HepG2 (cell line): Measurements from ENCODE around the gene ABCA8. TPM values are rescaled to one million over a fixed set of nuclear protein-coding genes. Genes with fewer than 3 reads are reported as not detected.

ENCODE experiments used
- ATAC-seq: fragments of 200-7000 bp; cut with Tn5 transposase; 3 replicates; pipeline ENCODE4 v1.9.1; 2020; ENCODE audit warnings: mild to moderate bottlenecking, moderate library complexity
- BruUV-seq: library from RNA; stranded (reverse); fragments of 400-500 nt; replicated peaks from 2 replicates; lab custom pipeline; 2021; lab: Mats Ljungman, UMichigan
- CTCF ChIA-PET: fragments of 300-600 bp; formaldehyde crosslinking; extraction: SDS; loops from one replicate; lab custom pipeline; 2021; ENCODE audit warnings: low total read pairs, inconsistent platforms, low intra/inter-chr PET ratio; lab: Yijun Ruan, JAX
- POLR2A ChIA-PET: fragments of 350-600 bp; sonication (Branson Sonifier 250); formaldehyde crosslinking; loops from one replicate; lab custom pipeline; 2020; ENCODE audit warnings: antibody characterized with exemption, inconsistent platforms; lab: Yijun Ruan, JAX
- DNase-seq: peaks from one replicate; pipeline ENCODE4 v3.0.0-alpha.2; 2015; ENCODE audit warnings: low spot score
- FAIRE-seq: peaks from 3 replicates; lab custom pipeline; 2011; peaks lifted over from hg19 to GRCh38; lab: Jason Lieb, UNC
- H2AFZ ChIP-seq: one replicate; pipeline ENCODE4 v1.6.1; 2011; ENCODE audit warnings: low read length, inconsistent platforms
- H3K27ac ChIP-seq: fragments of 300-600 bp; 3 replicates; pipeline ENCODE4 v1.8.0; 2011; ENCODE audit warnings: mixed run types, mild to moderate bottlenecking, mixed read lengths, low read length, inconsistent platforms; ENCODE audit not compliant: insufficient read depth; ENCODE audit errors: extremely low read length
- H3K27me3 ChIP-seq, 2 experiments: fragments of 200-600 bp in 1 of 2; 2 replicates in 1 of 2; 3 replicates in 1 of 2; pipeline versions ENCODE4 v1.6.0 to v1.8.0; 2011; ENCODE audit warnings: low read length in 2 of 2, mild to moderate bottlenecking in 2 of 2, moderate library complexity in 2 of 2, inconsistent platforms in 1 of 2; ENCODE audit not compliant: insufficient read depth in 2 of 2, control insufficient read depth in 1 of 2
- H3K36me3 ChIP-seq, 2 experiments: fragments of 200-600 bp in 1 of 2; replicated peaks in 1 of 2; 2 replicates in 1 of 2; 3 replicates in 1 of 2; pipeline versions ENCODE4 v1.5.1 to v1.8.0; 2011; ENCODE audit warnings: low read length in 2 of 2, inconsistent platforms in 1 of 2; ENCODE audit not compliant: insufficient read depth in 2 of 2, control insufficient read depth in 1 of 2
- H3K4me1 ChIP-seq: 2 replicates; pipeline ENCODE4 v1.5.1; 2012; ENCODE audit warnings: low read length, inconsistent platforms; ENCODE audit not compliant: insufficient read depth
- H3K4me2 ChIP-seq: 2 replicates; pipeline ENCODE4 v1.6.0; 2011; ENCODE audit warnings: low read depth, low read length, inconsistent platforms
- H3K4me3 ChIP-seq, 3 experiments: fragments of 200-600 bp in 1 of 3; sonication (generic), shearing (Covaris generic) in 1 of 3; replicated peaks in 1 of 3; 2 replicates each; pipeline ENCODE4 v1.5.1; 2011 to 2016; ENCODE audit warnings: low read length in 3 of 3, inconsistent platforms in 2 of 3, low read depth in 2 of 3, mild to moderate bottlenecking in 2 of 3, control low read depth in 1 of 3, mixed read lengths in 1 of 3; ENCODE audit not compliant: insufficient read depth in 1 of 3
- H3K79me2 ChIP-seq: one replicate; pipeline ENCODE4 v1.6.1; 2011; ENCODE audit warnings: low read length, inconsistent platforms; ENCODE audit not compliant: insufficient read depth
- H3K9ac ChIP-seq: 2 replicates; pipeline ENCODE4 v1.6.0; 2011; ENCODE audit warnings: mild to moderate bottlenecking, low read depth, low read length, inconsistent platforms; ENCODE audit not compliant: insufficient read depth
- H3K9me3 ChIP-seq: 2 replicates; pipeline ENCODE4 v1.5.1; 2012; ENCODE audit warnings: mild to moderate bottlenecking, low read length
- H4K20me1 ChIP-seq: 2 replicates; pipeline ENCODE4 v1.6.0; 2011; ENCODE audit warnings: inconsistent platforms, mild to moderate bottlenecking, low read length, moderate library complexity; ENCODE audit not compliant: insufficient read depth
- CEBPB ChIP-seq: IDR thresholded peaks from 2 replicates; pipeline ENCODE4 v1.6.1; 2011; ENCODE audit warnings: low read depth, low read length, improper control_type of control experiment, borderline replicate concordance
- FOXO4 ChIP-seq: sonication (generic); formaldehyde crosslinking; conservative IDR thresholded peaks from 2 replicates; pipeline ENCODE4 v1.8.1; 2023; ENCODE audit warnings: missing genetic modification reagents
- ZFP36L2 ChIP-seq: sonication (generic); formaldehyde crosslinking; IDR thresholded peaks from 2 replicates; pipeline ENCODE4 v1.4.0; 2020; ENCODE audit warnings: missing genetic modification reagents
- ZNF816 ChIP-seq: sonication (generic); formaldehyde crosslinking; IDR thresholded peaks from 2 replicates; pipeline ENCODE4 v1.8.0; 2022; ENCODE audit warnings: missing genetic modification reagents, mild to moderate bottlenecking, borderline replicate concordance
- ZNF883 ChIP-seq: sonication (generic); formaldehyde crosslinking; IDR thresholded peaks from 2 replicates; pipeline ENCODE4 v1.5.1; 2020; ENCODE audit warnings: mild to moderate bottlenecking, missing genetic modification reagents; ENCODE audit errors: not compliant biosample characterization
- WGBS: methylation state at CpG from one replicate; pipeline ENCODE4 v1.1.6; 2017; ENCODE audit warnings: low lambda C conversion rate; 5-methylcytosine and 5-hydroxymethylcytosine counted together
- in situ Hi-C: cut with HindIII; loops from 2 replicates; pipeline ENCODE4 v1.10.0; 2017; ENCODE audit warnings: low pct_unique_long_range_greater_than_20kb; ENCODE audit not compliant: extremely low pct_ligation_motif_present
- intact Hi-C: fragments of 100-400 bp; cut with micrococcal nuclease; formaldehyde crosslinking; loops from one replicate; pipeline ENCODE4 v1.10.0; 2022; ENCODE audit not compliant: unreplicated experiment
- polyA plus RNA-seq, 8 experiments: library from polyadenylated mRNA; depleted of rRNA in 3 of 8; stranded (reverse) in 7 of 8; unstranded in 1 of 8; fragments of >200 nt; fragmentation: Illumina TruSeq in 4 of 8; extraction: Trizol in 4 of 8; gene quantifications; 2 replicates each; pipeline versions ENCODE4 v1.2.1 to v1.2.3, GENCODE V29; 2011 to 2016; ENCODE audit warnings: low read depth in 4 of 8, missing spikeins in 1 of 8, mixed read lengths in 1 of 8; ENCODE audit not compliant: insufficient read depth in 1 of 8
- total RNA-seq, 5 experiments: library from RNA; depleted of rRNA; stranded (reverse); fragments of >200 nt; fragmentation: Illumina TruSeq; extraction: Trizol; gene quantifications; 2 replicates each; pipeline ENCODE4 v1.2.3, GENCODE V29; 2016; ENCODE audit warnings: low read depth in 1 of 5

The ABCA8 gene
- total and polyA plus RNA-seq, 2 of the 13 experiments (the other 11 are each of a cell fraction or from before 2014, with no cell fraction given): 0.05 to 0.18 TPM

- BruUV-seq: no TSS peak
- Histone ChIP-seq H3K9ac (no peak overlapping the region), H3K4me1 (0 out of 2 replicates have a peak, but pooled peaks cover 10% of the 10 kb centered on the region), H3K27ac (no peak overlapping the region), H3K36me3 (no peaks in the 10 kb centered on the region), H3K9me3 (no peaks in the 10 kb centered on the region), H3K27me3 (no peaks in the 10 kb centered on the region), H4K20me1 (no peaks in the 10 kb centered on the region), H2AFZ (peak overlapping the region; percentile 29), H3K79me2 (no peaks in the 10 kb centered on the region), H3K4me3 (no peak overlapping the region), H3K4me2 (no peak overlapping the region)
- 92% methylated on average over 3 of the region's 3 CpGs for WGBS
- ATAC-seq (no peak), FAIRE-seq (no peak), DNase-seq (no peak)
- ChIA-PET CTCF (interaction anchor here (1.8 to 2.4 kb wide), 4 partner anchors 196 to 262 kb away, joined by 8 to 33 read pairs (median 15); no protein-coding TSS in a partner anchor), POLR2A (no interaction called here)
- 0 out of 2 replicates have a peak, but pooled peaks have one; percentile 13 for TF ChIP-seq ZNF816 (CRISPR knock-in tag)
- no peak for TF ChIP-seq ZFP36L2
- no peak for TF ChIP-seq ZNF883 (CRISPR knock-in tag)
- TF ChIP-seq FOXO4: 0 out of 2 replicates have a peak, but pooled peaks have one; percentile 39
- 0 out of 2 replicates have a peak, but pooled peaks have one; percentile 2 for TF ChIP-seq CEBPB
- intact Hi-C loops (loop anchor here (2.0 to 5.0 kb wide), 2 partner anchors 66 to 1569 kb away; no protein-coding TSS in a partner anchor), in situ Hi-C loops (loop anchor here (5.0 to 10.0 kb wide), 2 partner anchors 196 to 262 kb away; no protein-coding TSS in a partner anchor)
These were observed 18.1 kb upstream of the ABCA8 start for GRCh38 chr17:68973098-68973846.
